Left ventricle myocardium inferior (tissue), 1 donor: ENCODE measurements around the gene DST. TPM values are rescaled to one million over a fixed set of nuclear protein-coding genes. Genes with fewer than 3 reads are reported as not detected.

ENCODE experiments used
- DNase-seq: peaks from one replicate; pipeline ENCODE4 v3.0.0-alpha.2; 2020
- H3K27ac ChIP-seq: fragments of 200-600 bp; replicated peaks from 2 replicates; pipeline ENCODE4 v1.8.0; 2021
- H3K27me3 ChIP-seq: fragments of 200-600 bp; 2 replicates; pipeline ENCODE4 v1.8.0; 2021; ENCODE audit warnings: low read depth
- H3K36me3 ChIP-seq: fragments of 200-600 bp; 2 replicates; pipeline ENCODE4 v1.8.0; 2021
- H3K4me1 ChIP-seq: fragments of 200-600 bp; 2 replicates; pipeline ENCODE4 v1.8.0; 2021
- H3K4me3 ChIP-seq: fragments of 200-600 bp; 2 replicates; pipeline ENCODE4 v1.8.0; 2021; ENCODE audit warnings: mild to moderate bottlenecking, moderate library complexity
- H3K9me3 ChIP-seq: fragments of 200-600 bp; replicated peaks from 2 replicates; pipeline ENCODE4 v1.8.0; 2021
- intact Hi-C: fragments of 100-400 bp; cut with micrococcal nuclease; formaldehyde crosslinking; loops from one replicate; pipeline ENCODE4 v1.11.0; 2022
- total RNA-seq: library from RNA; stranded (reverse); fragmentation: NEBNext Ultra II Directional; extraction: Animal tissue kit (Norgen Biotek cat#: 25700); gene quantifications from one replicate; pipeline ENCODE4 v1.2.1, GENCODE V29; 2021
- TF ChIP-seq, protein P1 (sequence below): fragments of 200-600 bp; IDR thresholded peaks from 2 replicates; pipeline ENCODE4 v1.8.0; 2021; ENCODE audit warnings: antibody characterized with exemption, mild to moderate bottlenecking, borderline replicate concordance
- donor health status: DM: no; HTN: yes; CAD: no; lungs with severe emphysema.

DST gene
- total RNA-seq, 1 donor from 2014 or later, result 331 TPM

DNA sequence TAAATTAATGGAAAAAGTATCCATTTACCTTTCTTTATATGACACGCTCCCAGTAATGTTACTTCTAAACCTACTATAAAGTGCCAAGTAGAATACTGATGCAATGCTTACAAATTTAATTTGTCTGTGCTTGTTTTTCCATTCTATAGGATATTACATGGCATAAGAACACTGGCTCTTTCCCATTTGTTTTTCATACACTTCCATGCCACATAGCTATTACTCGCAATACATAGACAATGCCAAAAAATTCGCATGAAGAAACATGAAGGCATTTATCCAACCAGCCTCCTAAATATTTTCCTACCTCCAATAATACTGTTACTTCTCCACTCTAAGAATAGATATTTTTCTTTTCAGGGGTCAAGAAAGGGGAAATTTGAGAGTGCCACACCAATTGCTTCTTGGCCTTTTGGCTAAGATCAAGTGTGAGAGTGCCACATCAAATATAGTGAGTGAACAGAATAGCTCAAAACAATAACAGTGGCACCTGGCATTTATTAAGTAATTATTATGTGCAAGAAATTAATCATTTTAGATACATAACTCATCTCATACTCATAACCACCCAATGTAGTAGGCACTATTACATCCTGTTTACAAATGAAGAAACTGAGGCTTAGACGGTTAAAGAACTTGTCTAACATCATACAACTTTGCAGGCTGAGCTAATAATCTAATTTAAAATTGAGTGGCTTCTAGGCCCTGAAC lies 845 bp upstream of the DST start:
- H3K27ac ChIP-seq, result peak overlapping the region; percentile 47
- H3K9me3 ChIP-seq, result no peaks in the 10 kb centered on the region
- H3K36me3 ChIP-seq, result peaks cover 74% of the 10 kb centered on the region
- no peaks in the 10 kb centered on the region for H3K27me3 ChIP-seq
- TF ChIP-seq, protein P1, sequence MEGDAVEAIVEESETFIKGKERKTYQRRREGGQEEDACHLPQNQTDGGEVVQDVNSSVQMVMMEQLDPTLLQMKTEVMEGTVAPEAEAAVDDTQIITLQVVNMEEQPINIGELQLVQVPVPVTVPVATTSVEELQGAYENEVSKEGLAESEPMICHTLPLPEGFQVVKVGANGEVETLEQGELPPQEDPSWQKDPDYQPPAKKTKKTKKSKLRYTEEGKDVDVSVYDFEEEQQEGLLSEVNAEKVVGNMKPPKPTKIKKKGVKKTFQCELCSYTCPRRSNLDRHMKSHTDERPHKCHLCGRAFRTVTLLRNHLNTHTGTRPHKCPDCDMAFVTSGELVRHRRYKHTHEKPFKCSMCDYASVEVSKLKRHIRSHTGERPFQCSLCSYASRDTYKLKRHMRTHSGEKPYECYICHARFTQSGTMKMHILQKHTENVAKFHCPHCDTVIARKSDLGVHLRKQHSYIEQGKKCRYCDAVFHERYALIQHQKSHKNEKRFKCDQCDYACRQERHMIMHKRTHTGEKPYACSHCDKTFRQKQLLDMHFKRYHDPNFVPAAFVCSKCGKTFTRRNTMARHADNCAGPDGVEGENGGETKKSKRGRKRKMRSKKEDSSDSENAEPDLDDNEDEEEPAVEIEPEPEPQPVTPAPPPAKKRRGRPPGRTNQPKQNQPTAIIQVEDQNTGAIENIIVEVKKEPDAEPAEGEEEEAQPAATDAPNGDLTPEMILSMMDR, result no peak
- peaks cover 46% of the 10 kb centered on the region for H3K4me1 ChIP-seq
- no peak overlapping the region for H3K4me3 ChIP-seq
- no peak for DNase-seq
- intact Hi-C loops, result loop anchor here (5.0 kb wide), 1 partner anchor 204 kb away; no protein-coding TSS in a partner anchor

DNA sequence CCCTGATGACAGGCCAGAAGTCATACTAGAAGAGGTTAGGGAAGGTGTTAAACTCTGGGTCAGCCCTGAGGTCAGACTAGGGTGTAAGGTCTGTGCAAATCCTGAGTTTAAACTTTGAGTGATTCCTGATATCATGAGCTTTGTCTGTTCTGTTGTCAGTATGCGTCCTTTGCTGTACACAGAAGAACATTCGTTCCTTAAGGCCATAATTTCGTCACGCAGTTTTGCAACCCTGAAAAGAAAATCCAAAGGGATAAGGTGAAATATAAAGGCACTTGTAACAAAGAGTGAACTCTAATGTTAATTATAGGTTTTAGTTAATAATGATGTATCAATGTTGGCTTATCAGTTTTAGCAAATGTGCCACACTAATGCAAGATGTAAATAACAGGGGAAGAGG lies 2.3 kb downstream of the DST start:
- Histone ChIP-seq H3K27me3 (no peaks in the 10 kb centered on the region), H3K36me3 (peaks cover 69% of the 10 kb centered on the region), H3K4me1 (peaks cover 31% of the 10 kb centered on the region), H3K27ac (no peak overlapping the region), H3K4me3 (no peak overlapping the region), H3K9me3 (no peaks in the 10 kb centered on the region)
- DNase-seq, result no peak
- TF ChIP-seq, protein P1, result no peak
- intact Hi-C loops, result loop anchor here (5.0 kb wide), 1 partner anchor 207 kb away; no protein-coding TSS in a partner anchor

DNA sequence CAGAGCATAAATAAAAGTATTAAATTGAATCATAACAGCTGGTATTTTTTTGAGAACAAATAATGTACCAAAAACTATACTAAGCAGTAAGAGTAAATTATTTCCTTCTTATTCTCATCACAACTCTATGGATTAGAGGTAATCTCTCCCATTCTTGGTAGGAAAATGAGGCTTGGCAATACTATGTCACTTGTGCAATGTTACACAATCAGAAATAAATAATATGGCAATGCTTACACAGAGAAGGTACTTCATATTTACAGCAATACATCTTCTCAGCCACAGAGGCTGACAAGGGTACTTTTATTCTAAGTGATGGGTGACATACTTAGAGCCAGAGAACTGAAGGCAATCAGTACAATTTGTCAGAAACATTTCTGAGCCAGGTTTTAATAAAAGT lies 3.9 kb downstream of the DST start:
- Histone ChIP-seq H3K4me3 (no peak overlapping the region), H3K9me3 (no peaks in the 10 kb centered on the region), H3K36me3 (peaks cover 71% of the 10 kb centered on the region), H3K4me1 (peaks cover 21% of the 10 kb centered on the region), H3K27ac (peak overlapping the region; percentile 7), H3K27me3 (no peaks in the 10 kb centered on the region)
- intact Hi-C loops, result loop anchor here (5.0 kb wide), 1 partner anchor 59 kb away; no protein-coding TSS in a partner anchor
- TF ChIP-seq, protein P1, result no peak
- DNase-seq, result no peak

DNA sequence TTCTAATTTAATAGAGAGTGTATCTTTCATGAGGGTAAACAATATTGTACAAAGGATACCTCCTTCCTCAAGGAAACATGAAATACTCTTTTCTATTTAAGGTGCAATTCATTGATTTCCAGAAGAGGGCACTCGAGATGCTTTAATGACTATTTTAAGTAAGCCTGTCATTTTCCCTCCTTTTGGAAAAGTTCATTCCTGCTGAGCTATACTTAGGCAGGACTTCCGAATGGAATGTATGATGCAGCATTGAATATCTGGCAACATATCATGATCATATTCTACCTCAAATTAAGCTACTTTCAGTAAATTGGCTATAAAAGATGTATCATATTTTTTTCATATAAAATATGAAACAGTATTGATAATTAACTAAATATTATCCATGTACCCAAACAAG lies 5.0 kb downstream of the DST start:
- H3K4me3 ChIP-seq, result no peak overlapping the region
- H3K4me1 ChIP-seq, result peaks cover 9% of the 10 kb centered on the region
- no peaks in the 10 kb centered on the region for H3K27me3 ChIP-seq
- peak overlapping the region; percentile 7 for H3K27ac ChIP-seq
- intact Hi-C loops, result loop anchor here (5.0 kb wide), 1 partner anchor 60 kb away; no protein-coding TSS in a partner anchor
- DNase-seq, result no peak
- H3K9me3 ChIP-seq, result no peaks in the 10 kb centered on the region
- TF ChIP-seq, protein P1, result peak; percentile 82
- H3K36me3 ChIP-seq, result peaks cover 81% of the 10 kb centered on the region

DNA sequence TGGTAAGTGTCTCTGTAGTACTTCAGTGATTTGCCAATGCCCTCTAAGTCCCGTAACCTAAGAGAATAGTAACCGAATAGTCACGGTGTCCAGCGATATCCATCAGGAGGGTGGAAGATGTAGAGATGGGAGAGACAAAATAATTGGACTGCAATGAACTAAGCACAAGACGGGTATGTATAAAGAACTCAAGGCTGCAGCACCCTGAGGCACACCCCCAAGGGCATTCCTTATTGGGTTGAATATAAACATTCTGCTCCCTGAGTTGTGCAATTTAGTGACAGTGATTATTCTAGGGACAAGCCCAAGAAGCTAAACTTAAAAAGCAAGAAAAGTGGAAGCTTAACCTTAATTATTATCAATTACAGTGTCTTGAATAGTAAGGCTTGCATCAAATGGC lies 14.6 kb downstream of the DST start:
- intact Hi-C loops, result no loop called here
- no peak overlapping the region for H3K27ac ChIP-seq
- no peaks in the 10 kb centered on the region for H3K27me3 ChIP-seq

More for the DNA sequence above, 14.6 kb downstream of the DST start:
- Histone ChIP-seq H3K36me3 (peaks cover 98% of the 10 kb centered on the region), H3K4me3 (no peak overlapping the region), H3K9me3 (no peaks in the 10 kb centered on the region), H3K4me1 (no peaks in the 10 kb centered on the region)
- TF ChIP-seq, protein P1, result no peak
- no peak for DNase-seq
